SU-DHL-6 (cell line): ENCODE measurements around the gene RNF113B.

Experiments used
- CTCF ChIP-seq: fragments of 200-600 bp; sonication (generic); IDR thresholded peaks from one replicate; pipeline ENCODE4 v1.5.1; 2017; ENCODE audit warnings: antibody characterized with exemption, mild to moderate bottlenecking, low read length, moderate library complexity; ENCODE audit not compliant: insufficient read depth, poor library complexity, severe bottlenecking
- EZH2phosphoT487 ChIP-seq: fragments of 200-600 bp; sonication (generic), shearing (Covaris generic); conservative IDR thresholded peaks from 2 replicates; pipeline ENCODE4 v1.6.1; 2018; ENCODE audit warnings: mild to moderate bottlenecking, antibody characterized with exemption, low read length, moderate library complexity, mixed read lengths

GRCh38 chr13:98174307-98174706 lies 2.8 kb downstream of the RNF113B start:
- TF ChIP-seq CTCF = no peak
- no peak for TF ChIP-seq EZH2phosphoT487
